HepG2 (cell line): ENCODE data around the gene HEATR5B. TPM values are rescaled to one million over a fixed set of nuclear protein-coding genes. Genes with fewer than 3 reads are reported as not detected.

Experiments used
- AGO2 ChIP-seq: fragments of 200-400 bp; formaldehyde crosslinking; optimal IDR thresholded peaks from 2 replicates; pipeline ENCODE3; 2017; ENCODE audit warnings: mild to moderate bottlenecking, low read depth, low read length, moderate library complexity
- MXD4 ChIP-seq: IDR thresholded peaks from 2 replicates; pipeline ENCODE4 v1.6.1; 2016; ENCODE audit warnings: mild to moderate bottlenecking, missing biosample characterization, missing genetic modification reagents
- PTBP1 ChIP-seq: fragments of 200-400 bp; formaldehyde crosslinking; IDR thresholded peaks from 2 replicates; pipeline ENCODE4 v1.6.1; 2018; ENCODE audit warnings: low read length, low read depth; ENCODE audit not compliant: poor library complexity, severe bottlenecking
- SMAD3 ChIP-seq: sonication (generic); formaldehyde crosslinking; IDR thresholded peaks from 2 replicates; pipeline ENCODE4 v1.4.0; 2020; ENCODE audit warnings: missing genetic modification reagents
- SMARCC2 ChIP-seq: fragments of 450-650 bp; IDR thresholded peaks from 2 replicates; pipeline ENCODE4 v1.6.1; 2017; ENCODE audit warnings: antibody characterized with exemption, mild to moderate bottlenecking
- TOPORS ChIP-seq: sonication (generic); formaldehyde crosslinking; IDR thresholded peaks from 2 replicates; pipeline ENCODE4 v1.8.0; 2023; ENCODE audit warnings: mild to moderate bottlenecking, missing genetic modification reagents
- XRCC5 ChIP-seq: fragments of 200-400 bp; formaldehyde crosslinking; optimal IDR thresholded peaks from 2 replicates; pipeline ENCODE3; 2017; ENCODE audit warnings: mild to moderate bottlenecking, low read length
- ZEB1 ChIP-seq: IDR thresholded peaks from 2 replicates; pipeline ENCODE4 v1.6.1; 2012; ENCODE audit warnings: mild to moderate bottlenecking, low read depth, inconsistent platforms; ENCODE audit not compliant: insufficient replicate concordance
- ZNF460 ChIP-seq: sonication (generic); formaldehyde crosslinking; IDR thresholded peaks from 2 replicates; pipeline ENCODE4 v1.5.1; 2020; ENCODE audit warnings: missing genetic modification reagents, mild to moderate bottlenecking, borderline replicate concordance
- ZNF510 ChIP-seq: sonication (generic); formaldehyde crosslinking; IDR thresholded peaks from 2 replicates; pipeline ENCODE4 v1.4.0; 2020; ENCODE audit warnings: low read depth, mild to moderate bottlenecking, missing genetic modification reagents
- ZSCAN22 ChIP-seq: sonication (generic); formaldehyde crosslinking; IDR thresholded peaks from 2 replicates; pipeline ENCODE4 v1.4.0; 2020; ENCODE audit warnings: mild to moderate bottlenecking, missing genetic modification reagents
- polyA plus RNA-seq, 8 experiments: library from polyadenylated mRNA; depleted of rRNA in 3 of 8; stranded (reverse) in 7 of 8; unstranded in 1 of 8; fragments of >200 nt; fragmentation: Illumina TruSeq in 4 of 8; extraction: Trizol in 4 of 8; gene quantifications; 2 replicates each; pipeline versions ENCODE4 v1.2.1 to v1.2.3, GENCODE V29; 2011 to 2016; ENCODE audit warnings: low read depth in 4 of 8, missing spikeins in 1 of 8, mixed read lengths in 1 of 8; ENCODE audit not compliant: insufficient read depth in 1 of 8
- total RNA-seq, 5 experiments: library from RNA; depleted of rRNA; stranded (reverse); fragments of >200 nt; fragmentation: Illumina TruSeq; extraction: Trizol; gene quantifications; 2 replicates each; pipeline ENCODE4 v1.2.3, GENCODE V29; 2016; ENCODE audit warnings: low read depth in 1 of 5
- TF ChIP-seq, protein P1 (sequence below): IDR thresholded peaks from 2 replicates; pipeline ENCODE4 v1.6.1; 2016; ENCODE audit warnings: low read depth, borderline replicate concordance
- TF ChIP-seq, protein P2 (sequence below): sonication (generic); formaldehyde crosslinking; conservative IDR thresholded peaks from 2 replicates; pipeline ENCODE4 v1.4.0; 2020; ENCODE audit warnings: missing genetic modification reagents
- TF ChIP-seq, protein P3 (sequence below): sonication (generic); formaldehyde crosslinking; IDR thresholded peaks from 2 replicates; pipeline ENCODE4 v1.4.0; 2020; ENCODE audit warnings: missing genetic modification reagents
- TF ChIP-seq, protein P4 (sequence below): sonication (generic); formaldehyde crosslinking; IDR thresholded peaks from 2 replicates; pipeline ENCODE4 v1.5.1; 2020; ENCODE audit warnings: missing genetic modification reagents, mild to moderate bottlenecking, borderline replicate concordance
- TF ChIP-seq, protein P5 (sequence below): sonication (generic); formaldehyde crosslinking; IDR thresholded peaks from 2 replicates; pipeline ENCODE4 v1.9.0; 2021; ENCODE audit warnings: missing genetic modification reagents, borderline replicate concordance
- TF ChIP-seq, protein P6 (sequence below): sonication (generic); formaldehyde crosslinking; IDR thresholded peaks from 2 replicates; pipeline ENCODE4 v1.4.0; 2020; ENCODE audit warnings: missing genetic modification reagents

HEATR5B gene
- total and polyA plus RNA-seq, 2 of the 13 experiments (the other 11 are each of a cell fraction or from before 2014, with no cell fraction given) = 12.7 to 16.3 TPM

DNA sequence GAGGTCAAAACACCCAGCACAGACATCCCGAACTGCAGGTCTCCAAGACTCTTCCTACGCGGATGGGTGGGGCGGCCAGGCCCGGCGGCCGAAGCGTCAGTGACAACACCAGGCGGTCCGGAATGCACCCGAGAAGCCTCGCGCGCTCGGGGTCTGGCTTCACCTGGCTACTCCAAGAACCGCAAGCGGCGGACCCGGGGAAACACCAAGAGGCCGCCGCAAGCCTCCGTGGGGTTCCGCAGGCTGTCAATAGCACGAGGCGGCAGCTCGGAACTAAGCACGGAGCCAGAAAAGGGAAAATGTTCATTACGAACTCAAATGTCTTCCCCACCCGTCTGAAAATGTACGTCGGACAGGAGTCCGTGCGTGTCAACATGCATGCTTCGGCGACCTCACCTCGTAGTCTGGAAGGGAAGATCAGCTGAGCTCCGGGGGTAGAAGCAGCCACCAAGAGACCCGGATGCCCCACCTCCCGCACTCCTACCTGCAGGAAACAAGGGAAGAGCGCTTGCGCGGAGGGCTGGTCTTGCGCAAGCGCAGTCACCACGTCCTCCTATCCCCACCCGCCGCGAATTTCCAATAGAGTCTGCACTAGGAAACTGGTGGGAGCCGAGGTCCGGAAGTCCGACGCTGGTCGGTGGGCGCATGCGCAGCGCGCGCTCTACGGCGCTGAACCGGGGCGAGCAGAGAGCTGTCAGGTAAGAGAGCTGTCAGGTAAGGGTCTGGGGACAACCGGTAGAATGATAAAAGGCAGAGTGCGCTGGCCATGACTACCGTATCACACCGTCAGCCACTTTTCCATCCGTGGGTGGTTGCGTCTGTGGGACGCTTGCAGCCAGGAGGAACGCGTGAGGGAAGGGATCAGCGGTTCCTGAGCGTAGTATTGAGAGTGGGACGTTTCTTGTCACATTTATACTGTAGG lies at the start of gene HEATR5B, which contains the start of gene GPATCH11 (continued):
- TF ChIP-seq, protein P1, sequence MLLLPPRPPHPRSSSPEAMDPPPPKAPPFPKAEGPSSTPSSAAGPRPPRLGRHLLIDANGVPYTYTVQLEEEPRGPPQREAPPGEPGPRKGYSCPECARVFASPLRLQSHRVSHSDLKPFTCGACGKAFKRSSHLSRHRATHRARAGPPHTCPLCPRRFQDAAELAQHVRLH (CRISPR knock-in tag) = no peak
- TF ChIP-seq SMARCC2 (no peak), ZNF460 (CRISPR knock-in tag) (no peak; the same call in 1 of the 2 replicates), SMAD3 (CRISPR knock-in tag) (no peak; the same call in 1 of the 2 replicates), XRCC5 (peak; percentile 19), PTBP1 (peak; percentile 72), AGO2 (peak; percentile 82), ZNF510 (no peak; the same call in 1 of the 2 replicates), MXD4 (CRISPR knock-in tag) (peak; percentile 88; the same call in 1 of the 2 replicates), ZEB1 (peak; percentile 72), ZSCAN22 (CRISPR knock-in tag) (no peak), TOPORS (CRISPR knock-in tag) (no peak)
- TF ChIP-seq, protein P2, sequence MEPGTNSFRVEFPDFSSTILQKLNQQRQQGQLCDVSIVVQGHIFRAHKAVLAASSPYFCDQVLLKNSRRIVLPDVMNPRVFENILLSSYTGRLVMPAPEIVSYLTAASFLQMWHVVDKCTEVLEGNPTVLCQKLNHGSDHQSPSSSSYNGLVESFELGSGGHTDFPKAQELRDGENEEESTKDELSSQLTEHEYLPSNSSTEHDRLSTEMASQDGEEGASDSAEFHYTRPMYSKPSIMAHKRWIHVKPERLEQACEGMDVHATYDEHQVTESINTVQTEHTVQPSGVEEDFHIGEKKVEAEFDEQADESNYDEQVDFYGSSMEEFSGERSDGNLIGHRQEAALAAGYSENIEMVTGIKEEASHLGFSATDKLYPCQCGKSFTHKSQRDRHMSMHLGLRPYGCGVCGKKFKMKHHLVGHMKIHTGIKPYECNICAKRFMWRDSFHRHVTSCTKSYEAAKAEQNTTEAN (CRISPR knock-in tag) = peak; percentile 81
- TF ChIP-seq, protein P3, sequence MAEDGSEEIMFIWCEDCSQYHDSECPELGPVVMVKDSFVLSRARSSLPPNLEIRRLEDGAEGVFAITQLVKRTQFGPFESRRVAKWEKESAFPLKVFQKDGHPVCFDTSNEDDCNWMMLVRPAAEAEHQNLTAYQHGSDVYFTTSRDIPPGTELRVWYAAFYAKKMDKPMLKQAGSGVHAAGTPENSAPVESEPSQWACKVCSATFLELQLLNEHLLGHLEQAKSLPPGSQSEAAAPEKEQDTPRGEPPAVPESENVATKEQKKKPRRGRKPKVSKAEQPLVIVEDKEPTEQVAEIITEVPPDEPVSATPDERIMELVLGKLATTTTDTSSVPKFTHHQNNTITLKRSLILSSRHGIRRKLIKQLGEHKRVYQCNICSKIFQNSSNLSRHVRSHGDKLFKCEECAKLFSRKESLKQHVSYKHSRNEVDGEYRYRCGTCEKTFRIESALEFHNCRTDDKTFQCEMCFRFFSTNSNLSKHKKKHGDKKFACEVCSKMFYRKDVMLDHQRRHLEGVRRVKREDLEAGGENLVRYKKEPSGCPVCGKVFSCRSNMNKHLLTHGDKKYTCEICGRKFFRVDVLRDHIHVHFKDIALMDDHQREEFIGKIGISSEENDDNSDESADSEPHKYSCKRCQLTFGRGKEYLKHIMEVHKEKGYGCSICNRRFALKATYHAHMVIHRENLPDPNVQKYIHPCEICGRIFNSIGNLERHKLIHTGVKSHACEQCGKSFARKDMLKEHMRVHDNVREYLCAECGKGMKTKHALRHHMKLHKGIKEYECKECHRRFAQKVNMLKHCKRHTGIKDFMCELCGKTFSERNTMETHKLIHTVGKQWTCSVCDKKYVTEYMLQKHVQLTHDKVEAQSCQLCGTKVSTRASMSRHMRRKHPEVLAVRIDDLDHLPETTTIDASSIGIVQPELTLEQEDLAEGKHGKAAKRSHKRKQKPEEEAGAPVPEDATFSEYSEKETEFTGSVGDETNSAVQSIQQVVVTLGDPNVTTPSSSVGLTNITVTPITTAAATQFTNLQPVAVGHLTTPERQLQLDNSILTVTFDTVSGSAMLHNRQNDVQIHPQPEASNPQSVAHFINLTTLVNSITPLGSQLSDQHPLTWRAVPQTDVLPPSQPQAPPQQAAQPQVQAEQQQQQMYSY (CRISPR knock-in tag) = 0 out of 2 replicates have a peak, but pooled peaks have one; percentile 57
- TF ChIP-seq, protein P4, sequence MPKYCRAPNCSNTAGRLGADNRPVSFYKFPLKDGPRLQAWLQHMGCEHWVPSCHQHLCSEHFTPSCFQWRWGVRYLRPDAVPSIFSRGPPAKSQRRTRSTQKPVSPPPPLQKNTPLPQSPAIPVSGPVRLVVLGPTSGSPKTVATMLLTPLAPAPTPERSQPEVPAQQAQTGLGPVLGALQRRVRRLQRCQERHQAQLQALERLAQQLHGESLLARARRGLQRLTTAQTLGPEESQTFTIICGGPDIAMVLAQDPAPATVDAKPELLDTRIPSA = peak; percentile 81; the same call in 1 of the 2 replicates
- TF ChIP-seq, protein P5, sequence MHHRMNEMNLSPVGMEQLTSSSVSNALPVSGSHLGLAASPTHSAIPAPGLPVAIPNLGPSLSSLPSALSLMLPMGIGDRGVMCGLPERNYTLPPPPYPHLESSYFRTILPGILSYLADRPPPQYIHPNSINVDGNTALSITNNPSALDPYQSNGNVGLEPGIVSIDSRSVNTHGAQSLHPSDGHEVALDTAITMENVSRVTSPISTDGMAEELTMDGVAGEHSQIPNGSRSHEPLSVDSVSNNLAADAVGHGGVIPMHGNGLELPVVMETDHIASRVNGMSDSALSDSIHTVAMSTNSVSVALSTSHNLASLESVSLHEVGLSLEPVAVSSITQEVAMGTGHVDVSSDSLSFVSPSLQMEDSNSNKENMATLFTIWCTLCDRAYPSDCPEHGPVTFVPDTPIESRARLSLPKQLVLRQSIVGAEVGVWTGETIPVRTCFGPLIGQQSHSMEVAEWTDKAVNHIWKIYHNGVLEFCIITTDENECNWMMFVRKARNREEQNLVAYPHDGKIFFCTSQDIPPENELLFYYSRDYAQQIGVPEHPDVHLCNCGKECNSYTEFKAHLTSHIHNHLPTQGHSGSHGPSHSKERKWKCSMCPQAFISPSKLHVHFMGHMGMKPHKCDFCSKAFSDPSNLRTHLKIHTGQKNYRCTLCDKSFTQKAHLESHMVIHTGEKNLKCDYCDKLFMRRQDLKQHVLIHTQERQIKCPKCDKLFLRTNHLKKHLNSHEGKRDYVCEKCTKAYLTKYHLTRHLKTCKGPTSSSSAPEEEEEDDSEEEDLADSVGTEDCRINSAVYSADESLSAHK = peak; percentile 87; the same call in 1 of the 2 replicates
- TF ChIP-seq, protein P6, sequence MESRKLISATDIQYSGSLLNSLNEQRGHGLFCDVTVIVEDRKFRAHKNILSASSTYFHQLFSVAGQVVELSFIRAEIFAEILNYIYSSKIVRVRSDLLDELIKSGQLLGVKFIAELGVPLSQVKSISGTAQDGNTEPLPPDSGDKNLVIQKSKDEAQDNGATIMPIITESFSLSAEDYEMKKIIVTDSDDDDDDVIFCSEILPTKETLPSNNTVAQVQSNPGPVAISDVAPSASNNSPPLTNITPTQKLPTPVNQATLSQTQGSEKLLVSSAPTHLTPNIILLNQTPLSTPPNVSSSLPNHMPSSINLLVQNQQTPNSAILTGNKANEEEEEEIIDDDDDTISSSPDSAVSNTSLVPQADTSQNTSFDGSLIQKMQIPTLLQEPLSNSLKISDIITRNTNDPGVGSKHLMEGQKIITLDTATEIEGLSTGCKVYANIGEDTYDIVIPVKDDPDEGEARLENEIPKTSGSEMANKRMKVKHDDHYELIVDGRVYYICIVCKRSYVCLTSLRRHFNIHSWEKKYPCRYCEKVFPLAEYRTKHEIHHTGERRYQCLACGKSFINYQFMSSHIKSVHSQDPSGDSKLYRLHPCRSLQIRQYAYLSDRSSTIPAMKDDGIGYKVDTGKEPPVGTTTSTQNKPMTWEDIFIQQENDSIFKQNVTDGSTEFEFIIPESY = 0 out of 2 replicates have a peak, but pooled peaks have one; percentile 48
